ENCODE data around the gene TBRG4.

Gene TBRG4

GRCh38 chr7:45050198-45050597, 61.3 kb downstream of the TBRG4 start:
- DNase-seq, result no peak

Data from amniotic stem cell (primary cell).